Sigmoid colon (tissue), 4 donors: ENCODE data around the gene EPN3.

Experiments
- EP300 ChIP-seq, 4 donors: sonication (generic); formaldehyde crosslinking; IDR thresholded peaks; one replicate each; pipeline ENCODE4 v1.6.1; 2017; ENCODE audit warnings: antibody characterized with exemption in 4 of 4
- POLR2A ChIP-seq, 2 donors: fragments of 450-650 bp; IDR thresholded peaks; one replicate each; pipeline ENCODE4 v1.6.1; 2016; ENCODE audit warnings: antibody characterized with exemption in 2 of 2, mild to moderate bottlenecking in 2 of 2, moderate library complexity in 2 of 2
- POLR2AphosphoS5 ChIP-seq, 4 donors: sonication (generic); formaldehyde crosslinking; IDR thresholded peaks; one replicate each; pipeline ENCODE4 v1.6.1; 2017; ENCODE audit warnings: antibody characterized with exemption in 4 of 4
- TF ChIP-seq, protein P1 (sequence below), 4 experiments: fragments of 450-650 bp in 3 of 4; fragments of 200-600 bp in 1 of 4; IDR thresholded peaks; one replicate each; pipeline ENCODE4 v1.5.1; 2016 to 2019; ENCODE audit warnings: antibody characterized with exemption in 4 of 4, mild to moderate bottlenecking in 3 of 4, moderate library complexity in 2 of 4

- TF ChIP-seq POLR2A (IDR thresholded peaks at IDR 0.05) (no peak), EP300 (IDR thresholded peaks at IDR 0.05) (no peak), POLR2AphosphoS5 (IDR thresholded peaks at IDR 0.05) (no peak)
- TF ChIP-seq, protein P1, sequence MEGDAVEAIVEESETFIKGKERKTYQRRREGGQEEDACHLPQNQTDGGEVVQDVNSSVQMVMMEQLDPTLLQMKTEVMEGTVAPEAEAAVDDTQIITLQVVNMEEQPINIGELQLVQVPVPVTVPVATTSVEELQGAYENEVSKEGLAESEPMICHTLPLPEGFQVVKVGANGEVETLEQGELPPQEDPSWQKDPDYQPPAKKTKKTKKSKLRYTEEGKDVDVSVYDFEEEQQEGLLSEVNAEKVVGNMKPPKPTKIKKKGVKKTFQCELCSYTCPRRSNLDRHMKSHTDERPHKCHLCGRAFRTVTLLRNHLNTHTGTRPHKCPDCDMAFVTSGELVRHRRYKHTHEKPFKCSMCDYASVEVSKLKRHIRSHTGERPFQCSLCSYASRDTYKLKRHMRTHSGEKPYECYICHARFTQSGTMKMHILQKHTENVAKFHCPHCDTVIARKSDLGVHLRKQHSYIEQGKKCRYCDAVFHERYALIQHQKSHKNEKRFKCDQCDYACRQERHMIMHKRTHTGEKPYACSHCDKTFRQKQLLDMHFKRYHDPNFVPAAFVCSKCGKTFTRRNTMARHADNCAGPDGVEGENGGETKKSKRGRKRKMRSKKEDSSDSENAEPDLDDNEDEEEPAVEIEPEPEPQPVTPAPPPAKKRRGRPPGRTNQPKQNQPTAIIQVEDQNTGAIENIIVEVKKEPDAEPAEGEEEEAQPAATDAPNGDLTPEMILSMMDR (IDR thresholded peaks at IDR 0.05), result no peak
Measured at GRCh38 chr17:50548831-50549230, 16.3 kb downstream of the EPN3 start.
